GM23248 (cell line): ENCODE data around the gene EGFL7.

Experiments
- EZH2 ChIP-seq: fragments of 200-600 bp; sonication (generic); IDR thresholded peaks from 2 replicates; pipeline ENCODE4 v1.6.1; 2018; ENCODE audit warnings: antibody characterized with exemption, mild to moderate bottlenecking; ENCODE audit not compliant: insufficient read depth, poor library complexity, severe bottlenecking
- EZH2phosphoT487 ChIP-seq: fragments of 200-600 bp; sonication (generic); IDR thresholded peaks from 2 replicates; pipeline ENCODE4 v1.6.1; 2018; ENCODE audit warnings: antibody characterized with exemption, moderate library complexity, mild to moderate bottlenecking, low read depth; ENCODE audit not compliant: insufficient read depth

- TF ChIP-seq EZH2 (no peak), EZH2phosphoT487 (no peak)
These were observed 54.7 kb downstream of the EGFL7 start for GRCh38 chr9:136717399-136717798.
